SK-N-SH (cell line): ENCODE results near the gene STAB1.

Experiments used
- FOSL2 ChIP-seq: IDR thresholded peaks from 2 replicates; pipeline ENCODE4 v1.4.0; 2012; ENCODE audit warnings: low read depth, mild to moderate bottlenecking, moderate library complexity, borderline replicate concordance
- JUND ChIP-seq: IDR thresholded peaks from 2 replicates; pipeline ENCODE4 v1.4.0; 2012
- POLR2AphosphoS5 ChIP-seq: IDR thresholded peaks from 2 replicates; pipeline ENCODE4 v1.6.1; 2012; ENCODE audit warnings: low read depth, low read length
- RAD21 ChIP-seq: IDR thresholded peaks from 2 replicates; pipeline ENCODE4 v1.6.1; 2012; ENCODE audit warnings: mild to moderate bottlenecking, low read length
- RCOR1 ChIP-seq: fragments of 150-350 bp; IDR thresholded peaks from 2 replicates; pipeline ENCODE4 v1.6.1; 2017; ENCODE audit warnings: antibody characterized with exemption, low read length
- RFX5 ChIP-seq: IDR thresholded peaks from 2 replicates; pipeline ENCODE4 v1.6.1; 2012; ENCODE audit warnings: mild to moderate bottlenecking, improper control_type of control experiment, low read length
- SIN3A ChIP-seq: IDR thresholded peaks from 2 replicates; pipeline ENCODE4 v1.6.1; 2012; ENCODE audit warnings: low read depth, mild to moderate bottlenecking, low read length, moderate library complexity, borderline replicate concordance
- TCF12 ChIP-seq: IDR thresholded peaks from 2 replicates; pipeline ENCODE4 v1.4.0; 2012
- ZBTB33 ChIP-seq: IDR thresholded peaks from 2 replicates; pipeline ENCODE4 v1.4.0; 2012; ENCODE audit warnings: low read depth, borderline replicate concordance
- TF ChIP-seq, protein P1 (sequence below): fragments of 200-600 bp; sonication (generic); IDR thresholded peaks from 2 replicates; pipeline ENCODE4 v1.6.1; 2017; ENCODE audit warnings: antibody characterized with exemption, mild to moderate bottlenecking, moderate library complexity
- TF ChIP-seq, protein P2 (sequence below): IDR thresholded peaks from 2 replicates; pipeline ENCODE4 v1.4.0; 2012; ENCODE audit warnings: low read depth

DNA sequence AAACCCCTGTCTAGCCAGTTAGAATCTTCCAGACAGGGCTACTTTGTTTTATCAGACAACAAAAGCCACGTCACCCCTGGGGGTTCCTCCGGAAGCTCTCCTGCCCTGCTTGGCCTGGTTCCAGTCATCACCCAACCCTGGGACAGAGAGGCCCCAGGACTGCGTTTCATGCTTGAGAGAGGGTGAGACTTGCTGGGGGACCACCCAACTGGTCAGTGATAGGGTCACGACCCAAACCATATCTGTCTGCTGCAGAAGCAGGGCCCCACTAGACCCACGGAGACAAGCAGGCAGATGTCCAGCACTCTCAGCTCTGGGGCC is 37.3 kb downstream of the STAB1 start:
- TF ChIP-seq RFX5 (no peak), JUND (no peak), POLR2AphosphoS5 (no peak), ZBTB33 (no peak), RCOR1 (no peak), SIN3A (no peak), FOSL2 (no peak), RAD21 (no peak), TCF12 (no peak)
- TF ChIP-seq, protein P1, sequence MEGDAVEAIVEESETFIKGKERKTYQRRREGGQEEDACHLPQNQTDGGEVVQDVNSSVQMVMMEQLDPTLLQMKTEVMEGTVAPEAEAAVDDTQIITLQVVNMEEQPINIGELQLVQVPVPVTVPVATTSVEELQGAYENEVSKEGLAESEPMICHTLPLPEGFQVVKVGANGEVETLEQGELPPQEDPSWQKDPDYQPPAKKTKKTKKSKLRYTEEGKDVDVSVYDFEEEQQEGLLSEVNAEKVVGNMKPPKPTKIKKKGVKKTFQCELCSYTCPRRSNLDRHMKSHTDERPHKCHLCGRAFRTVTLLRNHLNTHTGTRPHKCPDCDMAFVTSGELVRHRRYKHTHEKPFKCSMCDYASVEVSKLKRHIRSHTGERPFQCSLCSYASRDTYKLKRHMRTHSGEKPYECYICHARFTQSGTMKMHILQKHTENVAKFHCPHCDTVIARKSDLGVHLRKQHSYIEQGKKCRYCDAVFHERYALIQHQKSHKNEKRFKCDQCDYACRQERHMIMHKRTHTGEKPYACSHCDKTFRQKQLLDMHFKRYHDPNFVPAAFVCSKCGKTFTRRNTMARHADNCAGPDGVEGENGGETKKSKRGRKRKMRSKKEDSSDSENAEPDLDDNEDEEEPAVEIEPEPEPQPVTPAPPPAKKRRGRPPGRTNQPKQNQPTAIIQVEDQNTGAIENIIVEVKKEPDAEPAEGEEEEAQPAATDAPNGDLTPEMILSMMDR, result no peak
- TF ChIP-seq, protein P2, sequence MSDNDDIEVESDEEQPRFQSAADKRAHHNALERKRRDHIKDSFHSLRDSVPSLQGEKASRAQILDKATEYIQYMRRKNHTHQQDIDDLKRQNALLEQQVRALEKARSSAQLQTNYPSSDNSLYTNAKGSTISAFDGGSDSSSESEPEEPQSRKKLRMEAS, result no peak
